A549 (cell line): Measurements from ENCODE around the gene SURF6.

Experiments used
- CEBPB ChIP-seq, 2 experiments: fragments of >200 bp in 1 of 2; sonication (Bioruptor Twin) in 1 of 2; formaldehyde crosslinking in 1 of 2; IDR thresholded peaks; 2 replicates each; pipeline ENCODE4 v1.6.1; 2012 to 2016
- CTCF ChIP-seq: fragments of >200 bp; sonication (Bioruptor Twin); formaldehyde crosslinking; IDR thresholded peaks from 3 replicates; pipeline ENCODE4 v1.5.1; 2016
- KDM1A ChIP-seq: fragments of 200-600 bp; sonication (generic); IDR thresholded peaks from 2 replicates; pipeline ENCODE4 v1.6.1; 2016; ENCODE audit warnings: low read depth, mild to moderate bottlenecking
- MAFK ChIP-seq: fragments of 450-650 bp; IDR thresholded peaks from 2 replicates; pipeline ENCODE4 v1.6.1; 2014; ENCODE audit not compliant: partially characterized antibody
- MYC ChIP-seq: IDR thresholded peaks from 2 replicates; pipeline ENCODE4 v1.6.1; 2012; ENCODE audit warnings: mild to moderate bottlenecking, inconsistent platforms, low read length, improper control_type of control experiment, borderline replicate concordance
- POLR2A ChIP-seq: IDR thresholded peaks from 2 replicates; pipeline ENCODE4 v1.6.1; 2012; ENCODE audit warnings: mild to moderate bottlenecking, low read length
- POLR2AphosphoS2 ChIP-seq: conservative IDR thresholded peaks from 2 replicates; pipeline ENCODE4 v1.6.1; 2012; ENCODE audit warnings: low read length, improper control_type of control experiment, inconsistent platforms
- RAD21 ChIP-seq, 2 experiments: fragments of >200 bp in 1 of 2; sonication (Bioruptor Twin) in 1 of 2; formaldehyde crosslinking in 1 of 2; IDR thresholded peaks in 1 of 2; conservative IDR thresholded peaks in 1 of 2; 2 replicates in 1 of 2; 3 replicates in 1 of 2; pipeline ENCODE4 v1.6.1; 2012 to 2018; ENCODE audit warnings: inconsistent platforms in 1 of 2
- RNF2 ChIP-seq: fragments of 200-600 bp; sonication (generic); IDR thresholded peaks from 2 replicates; pipeline ENCODE4 v1.6.1; 2016; ENCODE audit warnings: low read depth, mild to moderate bottlenecking, antibody characterized with exemption, moderate library complexity, borderline replicate concordance
- TF ChIP-seq, protein P1 (sequence below): fragments of 200-600 bp; sonication (generic); IDR thresholded peaks from 2 replicates; pipeline ENCODE4 v1.6.1; 2016; ENCODE audit warnings: antibody characterized with exemption, mild to moderate bottlenecking, moderate library complexity

DNA sequence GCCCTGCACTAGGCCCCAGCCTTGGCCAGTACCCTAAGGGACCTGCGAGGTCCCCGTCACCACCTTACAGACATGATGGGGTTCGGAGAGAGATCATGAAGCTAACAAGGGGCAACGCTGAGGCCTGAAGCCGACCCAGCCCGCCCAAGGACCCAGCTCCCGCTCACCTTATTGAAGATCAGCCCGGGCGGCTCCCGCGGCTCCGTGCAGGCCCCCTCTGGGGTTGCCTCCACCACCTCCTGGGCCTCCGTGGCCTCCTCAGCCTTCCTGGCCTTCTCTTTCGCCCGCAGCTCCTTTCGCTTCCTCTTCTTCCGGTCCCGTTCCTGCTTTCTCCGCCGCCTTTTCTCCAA, 3.6 kb downstream of the SURF6 start:
- TF ChIP-seq MYC (no peak), CEBPB (IDR thresholded peaks at IDR 0.05) (no peak), RAD21 (conservative IDR thresholded peaks at IDR 0.05 in 1 of 2, IDR thresholded peaks at IDR 0.05 in 1 of 2) (no peak), POLR2A (no peak), CTCF (no peak), KDM1A (no peak), MAFK (no peak), RNF2 (no peak), POLR2AphosphoS2 (no peak)
- TF ChIP-seq, protein P1, sequence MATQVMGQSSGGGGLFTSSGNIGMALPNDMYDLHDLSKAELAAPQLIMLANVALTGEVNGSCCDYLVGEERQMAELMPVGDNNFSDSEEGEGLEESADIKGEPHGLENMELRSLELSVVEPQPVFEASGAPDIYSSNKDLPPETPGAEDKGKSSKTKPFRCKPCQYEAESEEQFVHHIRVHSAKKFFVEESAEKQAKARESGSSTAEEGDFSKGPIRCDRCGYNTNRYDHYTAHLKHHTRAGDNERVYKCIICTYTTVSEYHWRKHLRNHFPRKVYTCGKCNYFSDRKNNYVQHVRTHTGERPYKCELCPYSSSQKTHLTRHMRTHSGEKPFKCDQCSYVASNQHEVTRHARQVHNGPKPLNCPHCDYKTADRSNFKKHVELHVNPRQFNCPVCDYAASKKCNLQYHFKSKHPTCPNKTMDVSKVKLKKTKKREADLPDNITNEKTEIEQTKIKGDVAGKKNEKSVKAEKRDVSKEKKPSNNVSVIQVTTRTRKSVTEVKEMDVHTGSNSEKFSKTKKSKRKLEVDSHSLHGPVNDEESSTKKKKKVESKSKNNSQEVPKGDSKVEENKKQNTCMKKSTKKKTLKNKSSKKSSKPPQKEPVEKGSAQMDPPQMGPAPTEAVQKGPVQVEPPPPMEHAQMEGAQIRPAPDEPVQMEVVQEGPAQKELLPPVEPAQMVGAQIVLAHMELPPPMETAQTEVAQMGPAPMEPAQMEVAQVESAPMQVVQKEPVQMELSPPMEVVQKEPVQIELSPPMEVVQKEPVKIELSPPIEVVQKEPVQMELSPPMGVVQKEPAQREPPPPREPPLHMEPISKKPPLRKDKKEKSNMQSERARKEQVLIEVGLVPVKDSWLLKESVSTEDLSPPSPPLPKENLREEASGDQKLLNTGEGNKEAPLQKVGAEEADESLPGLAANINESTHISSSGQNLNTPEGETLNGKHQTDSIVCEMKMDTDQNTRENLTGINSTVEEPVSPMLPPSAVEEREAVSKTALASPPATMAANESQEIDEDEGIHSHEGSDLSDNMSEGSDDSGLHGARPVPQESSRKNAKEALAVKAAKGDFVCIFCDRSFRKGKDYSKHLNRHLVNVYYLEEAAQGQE, result no peak
